Measurements from ENCODE around the gene ANKRD22.
"Not testable (repeated sequence)": the region's sequence is repeated elsewhere in the genome, so short reads cannot be mapped to it uniquely, and the experiment has no call there.

The ANKRD22 gene

GRCh38 chr10:88877298-88877697 is 25.7 kb upstream of the ANKRD22 start:
- no peak for DNase-seq (ENCODE audit: low spot score)

- no peak for DNase-seq (ENCODE audit: low spot score)
Measured at GRCh38 chr10:88875081-88875480, 23.4 kb upstream of the ANKRD22 start.

- no peak for DNase-seq (ENCODE audit: low spot score)
Measured at GRCh38 chr10:88874281-88874680, 22.6 kb upstream of the ANKRD22 start.

- no peak for DNase-seq (ENCODE audit: low spot score)
Measured at GRCh38 chr10:88873757-88874156, 22.1 kb upstream of the ANKRD22 start.

GRCh38 chr10:88870089-88870488 is 18.4 kb upstream of the ANKRD22 start:
- no peak for DNase-seq (ENCODE audit: low spot score)

GRCh38 chr10:88866454-88866853 is 14.8 kb upstream of the ANKRD22 start:
- no peak for DNase-seq (ENCODE audit: low spot score)

- no peak for DNase-seq (ENCODE audit: low spot score)
Measured at GRCh38 chr10:88865281-88865876, 13.7 kb upstream of the ANKRD22 start.

- DNase-seq (ENCODE audit: low spot score): no peak
Measured at GRCh38 chr10:88861036-88861435, 9.4 kb upstream of the ANKRD22 start.

- DNase-seq (ENCODE audit: low spot score): peak; percentile 54
Measured at GRCh38 chr10:88858491-88858890, 6.8 kb upstream of the ANKRD22 start.

- no peak for DNase-seq (ENCODE audit: low spot score)
Measured at GRCh38 chr10:88857831-88858230, 6.2 kb upstream of the ANKRD22 start.

GRCh38 chr10:88854684-88855083 is 3.0 kb upstream of the ANKRD22 start:
- no peak for DNase-seq (ENCODE audit: low spot score)

- no peak for DNase-seq (ENCODE audit: low spot score)
Measured at GRCh38 chr10:88853155-88853881, 1.7 kb upstream of the ANKRD22 start.

- no peak for DNase-seq (ENCODE audit: low spot score)
Measured at GRCh38 chr10:88852327-88852726, 683 bp upstream of the ANKRD22 start.

- no peak for DNase-seq (ENCODE audit: low spot score)
Measured at GRCh38 chr10:88850712-88851111, 932 bp downstream of the ANKRD22 start.

- DNase-seq (ENCODE audit: low spot score): no peak
Measured at GRCh38 chr10:88849234-88849633, 2.4 kb downstream of the ANKRD22 start.

GRCh38 chr10:88848499-88848898 is 3.1 kb downstream of the ANKRD22 start:
- DNase-seq (ENCODE audit: low spot score): peak; percentile 61

GRCh38 chr10:88843171-88843570 is 8.5 kb downstream of the ANKRD22 start:
- no peak for DNase-seq (ENCODE audit: low spot score)

GRCh38 chr10:88841316-88842111 is 10.1 kb downstream of the ANKRD22 start:
- DNase-seq (ENCODE audit: low spot score): no peak

- DNase-seq (ENCODE audit: low spot score): no peak
Measured at GRCh38 chr10:88840881-88841280, 10.8 kb downstream of the ANKRD22 start.

GRCh38 chr10:88840104-88840503 is 11.5 kb downstream of the ANKRD22 start:
- DNase-seq (ENCODE audit: low spot score): no peak

GRCh38 chr10:88838766-88839350 is 12.8 kb downstream of the ANKRD22 start:
- no peak for DNase-seq (ENCODE audit: low spot score)

GRCh38 chr10:88837632-88838031 is 14.0 kb downstream of the ANKRD22 start:
- DNase-seq (ENCODE audit: low spot score): not testable (repeated sequence)

- DNase-seq (ENCODE audit: low spot score): no peak
Measured at GRCh38 chr10:88835910-88836221, 15.8 kb downstream of the ANKRD22 start.

Data from LoVo (cell line).